IMR-90 (cell line): Measurements from ENCODE around the gene TEAD1.

ENCODE experiments used
- CEBPB ChIP-seq: IDR thresholded peaks from 2 replicates; pipeline ENCODE4 v1.6.1; 2012; ENCODE audit warnings: low read depth, low read length, improper control_type of control experiment
- POLR2A ChIP-seq: IDR thresholded peaks from 2 replicates; pipeline ENCODE4 v1.6.1; 2012; ENCODE audit warnings: mild to moderate bottlenecking, low read depth, low read length
- RCOR1 ChIP-seq: IDR thresholded peaks from 2 replicates; pipeline ENCODE4 v1.6.1; 2012; ENCODE audit warnings: mild to moderate bottlenecking, low read length, improper control_type of control experiment; ENCODE audit not compliant: insufficient replicate concordance
- RFX5 ChIP-seq: IDR thresholded peaks from 2 replicates; pipeline ENCODE4 v1.8.0; 2012; ENCODE audit warnings: low read depth, mild to moderate bottlenecking, low read length, moderate library complexity
- SMC3 ChIP-seq: fragments of 150-350 bp; IDR thresholded peaks from 2 replicates; pipeline ENCODE4 v1.6.1; 2016; ENCODE audit warnings: low read depth, mild to moderate bottlenecking, antibody characterized with exemption, low read length, moderate library complexity
- TF ChIP-seq, protein P1 (sequence below): conservative IDR thresholded peaks from 2 replicates; pipeline ENCODE4 v1.5.1; 2012; ENCODE audit warnings: mild to moderate bottlenecking, low read depth, low read length, improper control_type of control experiment
- TF ChIP-seq, protein P2 (sequence below): fragments of 150-350 bp; IDR thresholded peaks from 2 replicates; pipeline ENCODE4 v1.6.1; 2016; ENCODE audit warnings: low read depth, mild to moderate bottlenecking, low read length, moderate library complexity, borderline replicate concordance

DNA sequence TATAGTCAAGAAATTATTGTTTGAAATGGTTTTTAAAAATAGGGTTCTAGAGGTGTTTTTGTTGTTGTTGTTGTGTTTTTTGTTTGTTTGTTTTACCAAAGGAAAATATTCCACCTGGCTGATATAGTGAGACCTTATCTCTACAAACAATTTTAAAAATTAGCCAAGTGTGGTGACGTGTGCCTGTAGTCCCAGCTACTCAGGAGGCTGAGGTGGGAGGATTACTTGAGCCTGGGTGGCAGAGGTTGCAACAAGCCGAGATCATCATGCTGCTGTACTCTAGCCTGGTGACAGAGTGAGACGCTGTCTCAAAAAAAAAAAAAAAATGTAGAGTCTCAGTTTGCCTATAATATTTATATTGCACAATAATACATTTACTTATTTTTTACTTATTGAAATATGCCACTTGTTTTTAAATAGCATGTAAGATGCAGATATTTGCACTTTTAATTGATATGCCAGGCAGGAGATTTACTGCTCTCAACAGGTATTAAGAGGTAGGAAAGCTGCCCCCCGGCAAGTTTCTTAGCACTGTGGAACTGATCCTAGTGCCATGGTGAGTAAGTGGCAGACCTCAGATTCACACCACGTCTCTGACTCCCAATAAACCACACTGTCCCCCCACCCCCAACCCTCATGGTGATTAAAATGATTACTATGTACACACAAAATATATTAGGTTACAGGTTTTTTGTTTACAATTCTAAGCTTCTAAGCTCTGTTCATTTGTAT, 157.4 kb downstream of the TEAD1 start:
- TF ChIP-seq, protein P1, sequence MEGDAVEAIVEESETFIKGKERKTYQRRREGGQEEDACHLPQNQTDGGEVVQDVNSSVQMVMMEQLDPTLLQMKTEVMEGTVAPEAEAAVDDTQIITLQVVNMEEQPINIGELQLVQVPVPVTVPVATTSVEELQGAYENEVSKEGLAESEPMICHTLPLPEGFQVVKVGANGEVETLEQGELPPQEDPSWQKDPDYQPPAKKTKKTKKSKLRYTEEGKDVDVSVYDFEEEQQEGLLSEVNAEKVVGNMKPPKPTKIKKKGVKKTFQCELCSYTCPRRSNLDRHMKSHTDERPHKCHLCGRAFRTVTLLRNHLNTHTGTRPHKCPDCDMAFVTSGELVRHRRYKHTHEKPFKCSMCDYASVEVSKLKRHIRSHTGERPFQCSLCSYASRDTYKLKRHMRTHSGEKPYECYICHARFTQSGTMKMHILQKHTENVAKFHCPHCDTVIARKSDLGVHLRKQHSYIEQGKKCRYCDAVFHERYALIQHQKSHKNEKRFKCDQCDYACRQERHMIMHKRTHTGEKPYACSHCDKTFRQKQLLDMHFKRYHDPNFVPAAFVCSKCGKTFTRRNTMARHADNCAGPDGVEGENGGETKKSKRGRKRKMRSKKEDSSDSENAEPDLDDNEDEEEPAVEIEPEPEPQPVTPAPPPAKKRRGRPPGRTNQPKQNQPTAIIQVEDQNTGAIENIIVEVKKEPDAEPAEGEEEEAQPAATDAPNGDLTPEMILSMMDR: no peak
- TF ChIP-seq RFX5: no peak
- TF ChIP-seq POLR2A: no peak
- TF ChIP-seq SMC3: no peak
- TF ChIP-seq RCOR1: no peak
- TF ChIP-seq, protein P2, sequence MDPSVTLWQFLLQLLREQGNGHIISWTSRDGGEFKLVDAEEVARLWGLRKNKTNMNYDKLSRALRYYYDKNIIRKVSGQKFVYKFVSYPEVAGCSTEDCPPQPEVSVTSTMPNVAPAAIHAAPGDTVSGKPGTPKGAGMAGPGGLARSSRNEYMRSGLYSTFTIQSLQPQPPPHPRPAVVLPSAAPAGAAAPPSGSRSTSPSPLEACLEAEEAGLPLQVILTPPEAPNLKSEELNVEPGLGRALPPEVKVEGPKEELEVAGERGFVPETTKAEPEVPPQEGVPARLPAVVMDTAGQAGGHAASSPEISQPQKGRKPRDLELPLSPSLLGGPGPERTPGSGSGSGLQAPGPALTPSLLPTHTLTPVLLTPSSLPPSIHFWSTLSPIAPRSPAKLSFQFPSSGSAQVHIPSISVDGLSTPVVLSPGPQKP: no peak
- TF ChIP-seq CEBPB: peak; percentile 50; the same call in 1 of the 2 replicates
